Right lobe of liver (tissue), 4 donors: Measurements from ENCODE around the gene SPESP1.

Source experiments
- CTCF ChIP-seq, 4 donors: fragments of 200-600 bp in 3 of 4; fragments of 450-650 bp in 1 of 4; IDR thresholded peaks; one replicate each; pipeline versions ENCODE4 v1.5.1 to v1.8.0; 2016 to 2022; ENCODE audit warnings: antibody characterized with exemption in 4 of 4, mild to moderate bottlenecking in 2 of 4
- POLR2A ChIP-seq: fragments of 450-650 bp; IDR thresholded peaks from one replicate; pipeline ENCODE4 v1.6.1; 2017; ENCODE audit warnings: antibody characterized with exemption, mild to moderate bottlenecking
- donor health status: DM: no; HTN: no; CAD: no.
- donor health status: DM: no; HTN: no; CAD: no.
- donor health status: DM: no; HTN: yes; CAD: no.

- TF ChIP-seq CTCF (IDR thresholded peaks at IDR 0.05), result peak; percentile 67 to 88 (median 84)
- TF ChIP-seq POLR2A, result no peak
Measured at GRCh38 chr15:68924866-68925560, 5.3 kb upstream of the SPESP1 start.
